HG02610 (cell line): ENCODE data around the gene SELENOM.
"Not testable (repeated sequence)": the region's sequence is repeated elsewhere in the genome, so short reads cannot be mapped to it uniquely, and the experiment has no call there.

ENCODE experiments used
- ATAC-seq: cut with Tn5 transposase; IDR thresholded peaks from one replicate; pipeline ENCODE4 v1.9.1; 2021; ENCODE audit warnings: mild to moderate bottlenecking, moderate library complexity; ENCODE audit not compliant: unreplicated experiment

SELENOM gene

DNA sequence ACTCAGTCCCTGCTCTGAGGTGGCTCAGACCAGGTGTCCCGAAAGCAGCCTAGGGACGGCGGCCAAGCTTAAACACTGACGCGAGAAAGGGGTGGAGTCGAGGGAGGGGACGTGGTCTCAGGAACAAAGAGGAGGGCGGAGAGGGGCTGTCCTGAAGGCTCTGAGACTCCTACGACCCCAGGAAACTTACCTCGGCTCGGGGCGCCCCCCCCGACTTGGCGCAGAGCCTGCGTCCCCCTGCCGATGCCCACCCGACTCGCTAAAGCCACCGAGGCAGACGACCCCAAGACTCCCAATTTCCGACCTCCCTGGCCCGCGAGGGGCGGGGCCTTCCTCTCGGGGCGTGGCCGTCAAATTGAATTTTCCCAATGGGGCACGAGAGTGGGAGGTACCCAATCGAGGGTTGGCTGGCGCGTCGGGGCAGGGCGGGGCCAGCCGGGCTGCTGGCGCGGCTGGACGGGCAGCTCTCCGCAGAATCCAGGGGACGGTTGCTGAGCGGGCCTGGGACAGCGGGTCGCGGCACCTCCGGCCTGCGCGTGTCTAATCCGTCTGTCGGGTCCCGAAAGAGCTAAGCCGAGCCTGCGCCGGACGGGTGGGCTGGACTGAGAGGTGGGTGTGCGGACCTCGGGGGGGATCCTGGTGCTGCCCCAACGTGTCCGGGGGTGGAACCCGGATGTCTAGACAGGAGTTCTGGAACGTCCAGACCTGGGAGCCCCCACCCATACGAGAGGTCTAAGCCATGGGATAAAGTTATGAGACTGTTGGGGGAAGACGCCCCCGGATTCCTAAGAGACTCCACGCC lies 26.3 kb downstream of the SELENOM start, which contains the start of gene SMTN:
Gene SMTN (plus strand): TSS at position 471 of the 802 bp plus-strand sequence. CDS start 1,941 bp downstream, outside the sequence.
- peak; percentile 52 for ATAC-seq

DNA sequence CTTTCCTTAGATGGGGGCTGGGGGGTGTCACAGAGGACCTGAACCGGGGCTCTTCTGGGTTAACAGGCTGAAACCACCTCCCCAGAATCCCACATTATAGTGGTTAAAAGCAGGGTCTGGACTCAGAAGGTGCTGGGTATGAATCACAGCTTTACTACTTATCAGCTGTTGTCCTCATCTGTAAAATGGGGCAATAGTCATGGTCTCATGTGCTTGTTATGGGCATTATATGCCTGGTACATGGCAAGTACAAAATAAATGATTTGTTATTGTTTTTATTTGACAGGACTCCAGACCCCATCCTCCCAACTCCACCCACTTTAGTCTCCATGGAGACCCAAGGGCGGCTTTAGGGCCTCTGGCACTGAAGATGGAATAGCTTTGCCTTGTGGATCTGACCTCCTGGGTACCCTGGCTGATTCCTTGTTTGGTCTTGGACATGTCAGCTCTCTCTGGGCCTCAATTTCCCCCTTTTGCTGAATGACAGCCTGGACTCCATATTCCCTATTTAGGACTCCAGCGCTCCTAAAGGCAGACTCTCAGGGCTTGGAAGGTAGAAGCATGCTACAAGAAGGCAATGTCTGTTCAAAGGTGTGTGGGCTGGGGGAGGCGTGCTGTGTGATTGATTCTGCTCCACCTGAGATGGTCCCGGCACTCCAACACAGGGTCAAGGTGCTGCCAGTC lies 27.1 kb downstream of the SELENOM start:
- ATAC-seq = no peak

DNA sequence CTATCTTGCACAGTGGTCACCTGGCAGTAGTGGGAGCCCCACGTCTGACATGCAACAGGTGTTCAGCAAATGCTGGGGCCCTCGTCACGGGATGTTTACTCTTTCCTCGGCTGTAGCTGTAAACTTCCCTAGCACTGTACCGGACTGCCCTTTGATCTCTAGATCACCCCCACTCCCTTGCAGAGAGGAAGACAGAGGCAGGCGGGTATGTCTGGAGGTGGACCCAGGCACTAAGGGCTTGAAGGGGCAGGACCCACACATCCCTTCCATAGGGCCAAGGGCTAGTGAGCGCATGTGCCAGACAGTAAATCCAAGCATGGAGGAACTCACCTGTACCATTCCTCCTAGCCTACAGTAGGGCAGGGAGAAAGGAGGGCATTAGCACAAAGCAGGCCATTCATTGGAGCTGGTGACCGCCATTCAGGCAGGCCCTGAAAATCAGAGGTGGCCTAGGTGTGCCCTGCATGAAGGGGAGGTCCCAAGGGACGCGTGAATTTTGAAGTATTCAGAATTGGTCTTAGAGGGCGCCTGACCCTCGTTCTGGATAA lies 28.2 kb downstream of the SELENOM start:
- ATAC-seq = no peak

DNA sequence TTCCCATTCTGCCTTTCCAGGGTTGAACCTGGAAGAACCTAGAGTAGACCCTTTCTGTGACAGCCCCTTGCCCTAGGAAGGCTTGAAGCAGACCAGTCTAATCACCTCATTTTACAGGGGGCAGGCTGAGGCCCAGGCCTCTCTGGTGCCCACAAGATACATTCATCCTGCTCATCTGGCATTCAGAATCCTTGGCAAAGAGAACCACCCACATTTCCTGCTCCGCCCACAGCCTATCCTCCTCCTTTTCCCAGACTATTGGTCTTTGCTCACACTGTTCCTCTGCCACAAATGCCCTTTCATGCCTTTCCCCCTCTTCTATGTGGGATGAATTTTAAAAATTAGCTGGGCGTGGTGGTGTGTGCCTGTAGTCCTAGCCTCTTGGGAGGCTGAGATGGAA lies 29.0 kb downstream of the SELENOM start:
- not testable (repeated sequence) for ATAC-seq

DNA sequence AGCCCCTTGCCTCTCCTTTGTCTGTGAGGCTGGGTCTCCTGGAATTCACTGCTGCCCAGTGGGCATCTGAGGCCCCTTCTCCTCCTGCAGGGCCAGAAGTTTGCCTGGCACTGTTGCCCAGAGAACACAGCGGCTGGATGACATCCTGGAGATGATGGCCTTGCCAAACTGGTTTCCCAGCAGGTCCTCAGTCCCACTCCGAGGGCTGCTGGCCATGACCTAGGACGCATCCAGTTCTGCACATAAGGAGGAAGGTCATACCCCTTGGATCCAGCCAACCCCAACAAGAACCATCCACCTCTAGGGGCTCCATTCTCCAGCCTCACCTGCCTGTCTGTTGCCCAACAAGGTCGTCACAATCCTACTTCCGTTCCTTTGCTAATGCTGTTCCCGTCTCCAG lies 29.7 kb downstream of the SELENOM start:
- ATAC-seq = no peak

DNA sequence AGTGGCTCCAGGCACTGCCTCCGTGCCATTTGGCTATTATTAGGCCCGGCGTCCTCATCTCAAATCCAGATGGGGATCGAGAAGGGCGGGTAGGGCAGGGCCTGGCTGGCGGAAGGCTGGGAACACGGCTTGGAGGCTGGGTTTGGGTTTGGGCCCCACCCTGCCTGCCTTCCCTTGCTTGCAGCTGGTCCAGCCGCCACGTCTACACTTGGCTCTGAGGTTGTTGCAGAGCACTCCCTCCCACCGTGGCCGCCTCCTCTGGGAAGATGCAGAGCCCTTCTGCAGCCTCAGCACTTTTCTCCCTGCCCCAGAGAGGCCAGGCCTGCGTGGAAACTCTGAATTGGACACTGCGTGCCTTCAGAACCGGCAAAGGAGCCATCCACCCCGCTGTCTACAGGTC lies 31.4 kb downstream of the SELENOM start:
- ATAC-seq = no peak

DNA sequence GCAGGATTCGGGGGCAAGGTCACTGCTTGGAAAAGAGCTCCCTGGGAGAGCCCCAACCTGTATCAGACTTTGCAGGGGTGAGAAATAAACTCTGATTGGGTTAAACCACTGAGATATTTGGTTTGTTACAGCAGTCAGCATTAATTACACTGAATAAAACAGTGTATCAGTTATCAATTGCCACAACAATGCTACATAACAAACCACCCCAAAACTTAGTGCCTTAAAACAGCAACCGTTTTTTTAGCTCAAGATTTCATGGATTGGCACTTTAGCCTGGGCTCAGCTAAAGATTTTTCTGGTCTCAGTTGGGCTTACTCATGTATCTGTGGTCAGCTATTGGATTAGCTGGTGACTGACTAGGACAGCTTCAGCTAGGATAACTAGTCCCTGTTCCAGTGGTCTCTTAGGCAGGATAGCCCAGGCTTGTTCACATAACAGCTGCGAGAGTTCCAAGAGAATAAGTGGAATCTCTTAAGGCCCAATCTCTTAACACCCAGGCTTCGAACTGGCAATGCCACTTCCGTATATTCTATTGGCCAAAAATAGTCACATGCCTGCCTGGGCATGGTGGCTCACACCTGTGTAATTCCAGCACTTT lies 33.7 kb downstream of the SELENOM start:
- not testable (repeated sequence) for ATAC-seq

DNA sequence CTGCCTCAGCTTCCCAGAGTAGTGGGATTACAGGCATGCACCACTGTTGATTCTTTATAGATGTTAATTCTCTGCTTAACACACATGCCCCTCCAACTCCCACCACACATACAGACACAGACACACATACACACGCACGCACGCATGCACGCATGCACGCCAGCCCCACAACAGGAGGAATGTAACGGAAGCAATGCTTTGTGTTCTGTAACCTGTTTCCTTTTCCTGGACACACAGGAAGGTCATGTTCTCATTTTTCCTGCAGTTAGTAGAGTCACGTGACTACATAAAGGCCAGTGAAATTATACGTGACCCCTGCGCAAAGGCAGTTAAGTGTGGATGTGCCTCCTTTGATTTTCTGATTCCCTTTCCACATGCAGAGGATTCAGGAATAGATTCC lies 34.2 kb downstream of the SELENOM start:
- not testable (repeated sequence) for ATAC-seq

DNA sequence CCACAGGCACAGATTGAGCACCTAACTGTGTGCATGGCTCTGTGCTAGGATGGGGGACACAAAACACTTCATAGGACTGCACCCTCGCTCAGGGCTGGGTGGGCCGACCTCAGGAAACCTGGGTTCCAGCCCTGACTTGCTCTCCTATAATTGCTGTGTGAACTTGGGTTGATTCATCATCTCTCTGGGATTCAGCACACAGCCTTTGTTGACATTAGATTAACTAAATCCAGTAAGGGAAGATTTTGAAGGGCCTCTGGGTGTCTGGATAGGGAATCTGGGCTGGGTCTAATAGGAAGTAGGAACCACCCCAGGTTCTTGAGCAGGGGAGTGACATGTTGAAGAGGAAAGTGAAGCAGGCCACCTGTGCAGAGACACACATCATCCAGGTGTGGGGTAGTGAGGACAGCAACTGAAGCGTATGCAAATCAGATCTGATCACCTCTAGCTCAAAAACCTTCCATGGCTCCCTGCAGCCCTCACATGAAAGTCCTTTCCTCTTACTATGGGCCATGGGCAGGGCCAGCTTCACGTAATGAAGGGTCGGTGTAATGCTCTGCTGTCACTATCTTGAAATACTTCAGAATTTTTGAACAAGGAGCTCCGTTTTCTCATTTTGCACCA lies 37.6 kb downstream of the SELENOM start:
- ATAC-seq = not testable (repeated sequence)

DNA sequence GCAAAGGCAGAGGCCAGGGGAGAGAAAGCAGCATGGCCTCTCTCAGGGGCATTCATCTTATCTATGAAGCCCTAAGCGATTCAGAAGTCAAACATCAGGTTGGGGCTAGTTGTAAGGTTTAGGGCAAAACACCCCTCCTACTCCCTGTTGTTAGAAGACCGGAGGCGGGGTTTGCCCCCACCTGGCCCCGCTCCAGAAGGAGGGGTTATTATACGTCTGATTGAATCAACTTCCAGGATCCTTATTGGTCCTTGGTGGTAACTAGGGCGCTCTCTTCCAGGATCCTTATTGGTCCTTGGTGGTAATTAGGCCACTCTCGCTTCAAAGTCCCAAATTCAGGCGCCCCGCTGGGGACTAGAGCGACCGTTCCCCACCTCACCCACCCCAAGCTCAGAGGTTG lies 38.4 kb downstream of the SELENOM start:
- ATAC-seq = no peak

DNA sequence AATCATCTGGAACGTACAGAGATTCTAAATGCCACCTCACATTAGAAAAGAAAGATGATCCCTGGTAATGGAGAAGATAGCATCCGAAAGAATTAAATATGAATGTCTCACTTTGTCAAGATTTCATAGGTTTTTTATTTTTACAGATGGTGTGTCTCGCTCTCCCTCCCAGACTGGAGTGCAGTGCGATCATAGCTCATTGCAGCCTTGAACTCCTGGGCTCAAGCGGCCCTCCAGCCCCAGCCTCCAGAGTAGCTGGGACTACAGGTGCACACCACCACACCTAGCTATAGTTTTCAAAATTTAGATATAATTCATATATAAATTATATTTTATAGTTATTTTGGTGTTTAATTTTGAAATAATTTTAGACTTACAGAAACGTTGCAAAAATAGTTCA lies 43.0 kb downstream of the SELENOM start:
- ATAC-seq = no peak

DNA sequence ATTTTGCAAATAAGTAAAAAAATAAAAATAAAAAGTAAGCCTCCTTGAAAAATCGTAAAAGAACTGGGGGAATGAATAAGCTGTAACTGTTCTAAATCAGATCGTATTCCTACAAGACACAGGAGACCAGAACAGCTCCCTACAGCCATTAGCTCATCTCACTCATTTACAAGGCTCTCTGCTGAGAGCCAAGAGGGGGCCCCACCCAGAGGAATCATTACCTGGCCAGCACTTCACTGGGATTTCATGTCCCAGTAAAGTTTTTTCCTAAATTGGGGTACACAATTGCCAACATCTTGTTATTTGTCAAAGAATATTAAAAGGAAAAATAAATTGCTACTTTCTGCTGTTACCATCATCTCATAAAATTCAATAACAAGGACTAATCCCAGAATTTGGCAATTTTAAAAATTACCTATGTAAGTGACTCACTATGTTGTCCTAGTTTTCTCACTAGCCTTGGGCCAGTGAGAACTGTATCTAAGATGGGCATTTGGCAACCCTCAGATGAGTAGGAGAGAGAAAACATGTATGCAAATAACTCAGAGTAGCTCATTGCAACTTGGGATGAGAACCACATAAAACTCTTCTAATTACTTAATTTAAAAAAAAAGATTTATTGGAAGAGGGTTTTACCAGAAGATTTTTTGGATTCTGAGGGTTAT lies 44.7 kb downstream of the SELENOM start:
- no peak for ATAC-seq

DNA sequence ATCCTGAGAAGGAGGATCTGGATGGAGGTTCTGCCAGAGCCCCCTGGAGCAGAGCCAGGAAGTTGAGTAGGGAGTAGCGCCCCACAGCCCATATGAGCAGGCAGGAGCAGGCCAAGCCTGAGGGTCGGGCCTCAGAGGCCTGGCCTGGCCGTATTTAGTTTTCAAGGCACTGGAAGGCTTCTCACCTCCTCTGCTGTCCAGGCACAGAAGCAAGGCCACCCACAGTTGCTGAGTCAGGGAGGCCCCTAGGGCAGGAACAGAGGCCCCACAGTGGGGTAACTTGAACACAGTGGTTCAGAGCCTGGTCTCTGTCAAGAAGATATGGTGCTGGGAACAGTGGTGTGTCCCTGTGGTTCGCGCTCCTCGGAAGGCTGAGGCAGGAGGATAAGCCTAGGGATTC lies 47.7 kb downstream of the SELENOM start:
- not testable (repeated sequence) for ATAC-seq

DNA sequence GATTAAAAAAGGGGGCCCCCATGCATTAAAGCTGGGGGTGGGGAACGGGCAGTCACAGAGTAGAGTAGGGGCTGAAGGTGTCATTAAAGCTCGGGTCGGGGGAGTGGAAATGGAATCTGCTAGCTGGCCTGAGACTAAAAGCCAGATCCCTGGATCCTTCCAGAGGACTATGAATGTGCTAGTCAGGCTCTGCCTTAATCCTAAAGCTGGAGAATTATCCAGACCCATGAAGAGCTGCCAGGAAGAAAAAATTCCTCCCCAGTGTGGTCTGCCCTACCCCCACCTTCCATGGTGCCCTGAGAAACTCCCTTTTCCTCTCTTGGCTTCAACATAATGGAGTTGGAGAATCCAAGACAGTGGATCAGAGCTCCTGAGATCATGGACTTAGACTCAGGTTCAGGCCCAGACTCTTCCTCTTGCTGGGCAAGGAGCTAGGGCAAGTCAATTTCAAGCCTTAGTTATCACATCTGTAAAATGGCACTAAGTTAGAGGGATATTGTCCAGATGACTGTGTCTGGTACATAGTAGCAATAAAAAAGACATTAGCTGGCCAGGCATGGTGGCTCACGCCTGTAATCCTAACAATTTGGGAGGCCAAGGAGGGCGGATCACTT lies 50.3 kb downstream of the SELENOM start:
- ATAC-seq = no peak

DNA sequence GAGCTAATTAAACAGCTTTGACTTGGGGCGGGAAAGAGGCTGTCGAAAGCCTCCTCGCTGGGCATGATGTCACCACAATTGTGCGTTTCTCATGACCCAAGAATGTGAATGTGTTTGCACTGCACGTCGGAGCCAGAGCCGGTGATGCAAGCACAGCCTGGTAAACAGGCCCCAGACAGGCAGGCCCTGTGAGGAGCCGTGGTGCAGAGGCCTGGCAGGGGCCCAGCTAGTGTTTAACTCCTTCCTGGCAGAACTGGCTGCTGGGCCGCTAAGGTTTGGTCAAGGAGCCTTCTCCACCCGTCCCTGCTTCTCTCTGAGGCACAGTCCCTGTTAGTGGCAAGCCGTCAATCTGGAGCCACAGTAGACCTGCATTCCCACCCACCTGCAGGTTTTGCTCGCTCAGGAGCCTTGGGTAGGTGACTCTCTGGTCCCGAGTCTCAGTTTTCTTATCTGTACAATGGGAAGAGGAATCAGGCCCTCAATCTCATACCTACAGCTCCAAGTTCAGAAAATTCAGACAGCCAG lies 51.7 kb downstream of the SELENOM start:
- no peak for ATAC-seq

DNA sequence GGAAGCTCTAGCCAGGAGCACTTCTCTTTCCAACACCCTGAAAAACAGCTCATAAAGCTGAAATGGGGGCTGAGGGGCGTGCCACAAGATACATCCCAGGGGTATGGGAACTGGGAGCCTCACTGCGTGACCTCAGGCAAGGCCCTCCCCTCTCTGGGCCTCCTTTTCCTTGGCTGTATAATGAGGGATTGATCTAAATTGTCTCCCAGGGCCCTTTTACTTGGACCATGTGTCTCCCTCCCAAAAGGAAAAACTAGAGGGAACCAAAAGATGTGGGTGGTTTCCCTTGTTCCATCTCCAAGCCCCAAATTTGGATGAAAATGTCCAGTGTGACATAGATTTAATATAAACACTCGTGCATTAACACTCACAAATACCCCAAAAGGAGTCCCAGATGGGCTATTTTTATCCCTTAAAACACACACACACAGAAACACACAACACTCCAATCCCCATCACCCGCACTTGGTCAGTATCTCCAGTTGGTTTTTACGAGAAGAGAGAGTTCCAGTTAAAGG lies 52.2 kb downstream of the SELENOM start:
- no peak for ATAC-seq
